Activated T-cell treated with anti-CD3 and anti-CD28 coated beads for 4 hours (primary cell): ENCODE data around the gene FER.

ENCODE experiments used
- DNase-seq: peaks from one replicate; pipeline ENCODE4 v3.0.0-alpha.2; 2020

Gene FER

DNA sequence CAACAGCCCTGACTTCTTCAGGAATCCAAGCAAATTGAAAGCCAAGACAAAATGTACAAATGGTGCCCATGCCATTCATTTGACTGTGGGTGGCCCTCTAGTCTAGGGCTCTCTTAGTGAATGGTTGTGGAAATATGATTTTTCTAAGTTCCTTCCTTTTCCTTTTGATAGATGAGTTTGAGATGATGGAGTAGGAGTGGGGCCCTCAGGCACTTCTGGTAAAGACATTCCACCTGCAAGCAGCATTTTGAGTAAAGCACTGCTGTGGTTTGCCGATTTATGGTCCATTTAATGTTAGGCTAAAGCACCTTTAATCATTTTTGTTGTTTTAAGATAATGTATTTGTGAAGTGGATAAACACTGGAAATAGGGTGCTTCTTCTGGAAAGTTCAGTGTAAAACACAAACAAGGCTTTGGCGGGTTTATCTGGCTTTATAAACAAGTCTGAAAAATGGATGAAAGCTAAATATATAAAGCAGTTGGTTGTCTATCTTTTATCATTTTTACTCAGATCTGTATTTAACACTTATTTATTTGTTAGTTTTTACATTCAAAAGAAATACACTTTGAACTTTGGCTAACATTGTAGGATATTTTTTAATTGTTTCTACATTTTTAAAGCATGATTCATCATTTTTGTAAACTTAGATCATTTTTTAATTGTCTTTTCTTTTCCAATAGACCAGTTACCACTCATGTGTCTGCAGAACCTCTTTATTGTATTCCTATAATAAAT is 448.6 kb downstream of the FER start:
- DNase-seq: no peak

DNA sequence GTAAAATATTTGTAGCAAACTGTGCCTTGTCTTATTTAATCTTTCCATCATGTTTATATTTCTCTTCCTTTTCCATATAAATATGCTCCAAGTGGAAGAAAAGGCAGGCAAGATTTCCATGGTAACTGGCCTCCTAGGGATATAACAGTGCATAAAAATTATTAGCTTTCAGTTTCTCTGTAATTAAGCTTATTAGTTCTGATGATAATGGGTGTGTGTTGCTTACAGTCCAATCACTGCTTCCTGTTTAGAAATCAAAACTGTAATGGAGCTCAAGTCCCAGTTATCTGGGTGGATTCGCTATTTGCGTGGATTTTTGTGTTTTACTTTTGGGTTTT is 449.1 kb downstream of the FER start:
- no peak for DNase-seq

DNA sequence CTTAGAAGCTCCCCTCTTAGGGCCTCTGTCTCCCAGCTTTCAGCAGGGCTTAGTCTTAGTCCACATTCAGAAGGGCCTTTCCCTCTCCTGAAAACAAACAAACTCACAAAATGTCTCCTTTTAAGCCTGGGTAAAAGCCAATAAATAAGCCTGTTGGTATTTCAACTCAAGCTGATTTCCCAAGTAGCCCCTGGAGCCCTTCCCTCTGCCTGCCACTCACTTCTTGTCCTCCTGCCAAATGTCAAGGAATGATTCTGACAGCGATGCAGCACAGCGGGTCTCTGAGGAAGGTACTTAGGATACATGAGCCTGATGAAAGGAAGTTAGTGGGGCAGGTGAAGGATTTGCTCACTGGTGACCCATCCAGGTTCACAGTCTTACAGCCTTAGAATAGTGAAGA is 451.6 kb downstream of the FER start:
- DNase-seq: no peak

DNA sequence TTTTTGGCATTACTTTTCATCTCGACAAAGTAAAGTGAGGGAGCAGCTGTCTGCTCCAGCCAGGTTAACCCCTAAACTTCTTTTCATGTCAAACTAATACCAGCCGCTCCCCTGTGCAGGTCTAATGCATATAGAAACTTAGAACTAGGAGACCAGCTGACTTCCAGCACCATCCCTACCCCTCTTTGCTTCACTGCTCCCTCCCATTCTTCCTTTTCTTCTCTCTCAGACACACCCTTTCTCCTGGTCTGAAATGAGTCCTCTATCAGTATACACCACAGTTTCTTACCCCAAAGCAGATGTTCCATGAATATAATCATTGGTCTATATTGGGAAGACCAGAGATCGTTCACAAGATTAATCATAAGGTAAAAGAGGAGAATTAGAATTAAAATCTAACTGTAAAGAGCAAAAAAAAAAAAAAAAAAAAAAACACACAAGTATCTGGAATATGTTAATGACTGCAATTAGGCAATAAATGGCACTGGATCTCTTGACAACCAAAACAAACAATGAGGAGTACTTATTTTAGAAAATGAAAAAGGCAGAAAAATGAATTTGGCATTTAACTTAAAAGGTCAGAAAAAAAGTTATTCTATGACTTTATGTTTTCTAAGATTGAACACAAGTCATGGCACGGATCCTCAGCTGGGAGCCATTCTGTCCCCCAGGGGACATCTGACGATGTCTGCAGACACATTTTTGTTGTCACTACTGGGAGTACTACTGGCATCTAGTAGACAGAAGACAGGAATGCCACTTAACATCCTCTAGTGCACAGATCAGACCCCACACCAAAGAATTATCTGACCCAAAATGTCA is 452.3 kb downstream of the FER start:
- DNase-seq: no peak

DNA sequence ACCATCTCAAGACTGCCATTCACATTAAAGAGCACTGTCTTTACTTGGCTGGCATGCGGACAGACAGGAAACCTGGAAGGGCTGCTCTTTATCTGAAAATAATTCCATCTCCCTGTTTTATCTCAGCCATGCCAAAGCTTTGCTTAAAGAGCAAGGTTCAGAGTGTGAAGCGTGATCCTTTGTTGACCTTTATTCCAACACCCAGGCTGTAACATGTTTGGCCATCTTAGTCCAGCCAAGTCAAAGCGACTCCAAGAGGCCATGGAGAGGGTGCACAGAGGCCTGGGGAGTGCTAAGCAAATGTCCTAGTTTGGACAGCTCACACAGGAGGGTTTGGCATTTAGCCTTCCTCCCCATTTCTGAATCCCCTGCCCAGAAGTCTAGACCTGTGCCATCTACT is 467.3 kb downstream of the FER start:
- DNase-seq: no peak

DNA sequence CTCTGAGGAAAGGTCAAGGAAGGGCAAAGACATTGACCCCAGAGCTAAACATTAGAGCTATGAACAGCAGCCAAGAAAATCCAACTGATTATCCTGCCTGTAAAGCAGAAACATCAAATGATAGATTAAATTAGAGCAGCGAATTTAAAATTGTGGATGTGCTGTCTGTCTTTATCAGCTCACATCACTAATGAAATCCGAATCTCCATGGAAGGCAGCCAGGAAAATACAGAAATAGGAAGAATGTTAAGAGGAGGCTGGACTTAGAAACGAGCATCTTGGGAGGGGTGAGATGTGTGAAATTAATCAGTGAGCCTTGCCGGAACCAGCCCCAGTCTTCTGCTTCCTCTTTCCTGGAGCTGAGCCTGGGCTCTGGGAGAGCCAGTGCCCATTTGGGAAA is 471.1 kb downstream of the FER start:
- DNase-seq: no peak

DNA sequence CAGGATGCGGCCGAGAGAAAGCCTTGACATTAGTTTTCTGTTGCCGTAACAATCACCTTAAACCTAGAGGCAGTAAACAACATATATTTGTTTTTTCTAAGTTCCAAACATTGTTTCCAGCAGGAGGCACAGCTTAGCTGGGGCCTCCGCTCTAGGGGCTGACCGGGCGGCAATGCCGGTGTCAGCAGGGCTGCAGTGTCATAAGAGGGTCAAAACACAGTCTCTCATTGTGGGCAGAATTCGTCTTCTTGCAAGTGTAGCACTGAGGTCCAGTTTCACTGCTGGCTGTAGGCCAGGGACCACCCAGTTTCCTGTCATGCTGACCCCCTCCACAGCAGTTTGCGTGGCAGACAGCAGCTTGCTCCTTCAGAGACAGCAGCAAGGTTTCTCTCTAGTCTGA is 475.8 kb downstream of the FER start:
- DNase-seq: no peak

DNA sequence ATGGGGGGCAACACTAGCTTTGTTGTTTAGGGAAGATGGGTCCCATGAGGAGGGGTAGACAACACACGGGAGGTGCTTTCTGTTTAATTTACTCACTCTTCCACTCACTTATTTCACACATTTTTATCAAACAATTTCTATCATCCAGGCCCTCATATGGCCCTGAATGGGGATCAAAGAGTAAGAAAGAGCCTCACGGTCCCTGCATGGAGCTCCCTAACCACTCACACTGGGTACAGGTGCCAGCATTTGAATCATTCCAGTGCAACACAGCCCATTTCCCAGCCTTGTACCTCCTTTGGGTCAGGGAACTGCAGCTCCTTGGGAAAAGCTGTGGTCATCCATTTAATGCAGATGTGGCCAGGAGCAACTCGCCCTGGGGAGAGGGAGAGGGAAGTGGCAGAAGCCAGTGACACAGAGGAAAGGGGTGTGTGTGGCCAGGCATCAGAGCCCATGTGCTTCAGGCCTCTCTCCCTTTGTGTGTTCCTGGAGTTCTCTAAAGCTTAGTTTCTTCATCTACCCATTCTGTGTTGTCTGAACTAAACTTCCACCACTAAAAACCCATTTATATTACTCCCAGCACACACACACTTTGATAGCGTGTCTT is 476.7 kb downstream of the FER start:
- no peak for DNase-seq

DNA sequence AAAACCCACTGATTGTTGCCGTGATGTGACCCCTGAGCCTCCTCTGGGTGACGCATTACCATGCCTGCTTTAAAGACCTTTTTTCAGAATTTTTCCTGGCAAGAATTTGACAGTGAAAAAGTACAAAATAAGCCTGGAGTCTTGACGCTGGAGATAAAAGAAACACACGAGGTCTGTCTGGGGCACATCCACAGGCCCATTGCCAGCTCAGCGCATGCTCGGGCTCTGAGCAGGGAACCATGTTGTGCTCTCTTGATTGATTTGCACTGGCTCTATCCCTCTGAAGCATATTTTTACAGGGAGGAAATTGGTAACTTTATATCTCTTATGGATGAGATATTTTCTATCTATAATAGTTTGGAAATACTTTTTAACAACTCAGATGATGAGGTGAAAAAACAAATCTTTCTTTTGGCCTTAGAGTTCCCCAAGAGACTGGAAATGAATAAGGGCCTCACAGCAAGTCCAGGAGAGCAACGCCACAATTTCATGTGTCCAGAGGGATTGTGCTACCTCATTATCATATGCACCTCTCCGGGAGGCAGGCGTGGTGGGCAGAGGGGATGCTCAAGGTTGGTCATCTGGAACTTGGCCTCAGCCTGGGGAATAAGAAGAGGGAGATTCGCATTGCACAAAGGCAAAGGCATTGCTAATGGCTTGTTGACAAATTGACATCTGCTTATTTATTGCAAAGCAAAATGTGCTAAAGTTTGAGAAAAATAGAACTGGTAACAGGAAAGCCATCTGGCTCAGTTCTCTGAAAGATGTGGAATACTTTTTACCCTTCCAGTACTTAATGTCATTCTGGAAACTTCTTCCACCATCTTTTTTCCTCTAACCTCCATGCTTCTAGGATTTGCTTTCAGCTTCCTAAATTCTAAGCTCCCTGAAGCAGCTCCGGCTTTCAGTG is 478.3 kb downstream of the FER start:
- no peak for DNase-seq

DNA sequence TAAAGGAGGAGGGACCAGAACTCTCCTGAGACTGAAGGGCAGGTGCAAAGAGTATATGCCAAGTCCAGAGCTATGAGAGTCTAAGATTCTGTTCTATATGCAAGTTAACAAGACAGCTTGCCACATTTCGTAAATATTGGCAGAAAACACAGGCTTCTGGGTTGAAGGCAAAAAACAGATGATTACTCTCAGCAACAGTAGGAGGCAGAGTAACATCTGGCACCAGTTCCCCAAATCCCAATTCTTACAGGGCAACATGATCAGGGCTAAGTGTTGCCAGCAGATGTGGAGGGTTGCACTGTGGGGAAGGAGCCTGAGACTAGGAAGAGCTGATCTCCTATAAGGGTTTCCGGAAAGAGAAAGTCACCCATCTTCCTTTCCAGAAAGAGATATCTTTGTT is 482.7 kb downstream of the FER start:
- no peak for DNase-seq

DNA sequence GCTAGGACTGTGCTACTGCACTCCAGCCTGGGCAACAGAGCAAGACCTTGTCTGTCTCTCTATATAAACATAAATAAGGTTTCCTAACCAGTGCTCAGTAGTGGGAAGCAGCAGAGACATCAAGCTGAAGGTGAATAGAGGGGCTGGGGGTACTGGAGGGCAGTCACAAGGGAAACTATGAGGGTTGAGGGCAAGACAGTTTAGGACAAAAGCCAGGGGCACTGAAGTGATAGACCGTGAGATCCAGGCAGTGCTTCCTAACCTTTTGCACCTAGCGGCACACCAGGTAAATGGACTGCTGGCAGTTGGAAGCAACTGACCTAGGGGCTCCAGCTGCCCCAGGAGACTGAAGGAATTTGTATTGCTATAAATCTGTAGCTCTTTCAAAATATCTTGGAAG is 483.6 kb downstream of the FER start:
- DNase-seq: no peak

DNA sequence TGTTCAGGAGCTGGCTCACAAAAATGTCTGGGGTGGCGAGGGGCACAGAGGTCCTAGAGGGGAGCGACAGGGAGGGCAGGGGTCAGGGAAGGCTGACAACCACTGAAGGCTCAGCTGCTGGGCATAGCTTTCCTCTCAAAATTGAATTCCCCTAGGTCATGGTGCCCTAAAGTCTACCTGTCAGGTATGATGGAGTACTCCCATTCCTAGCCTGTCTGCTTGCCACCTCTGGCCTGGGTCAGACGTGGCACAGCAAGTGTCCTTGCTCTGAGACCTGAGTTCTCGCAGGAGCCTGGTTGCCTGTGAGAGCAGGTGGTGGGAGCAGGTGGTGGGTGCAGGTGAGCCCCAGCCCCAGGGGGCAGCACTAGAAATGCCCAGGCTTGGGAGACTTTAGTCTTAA is 486.7 kb downstream of the FER start:
- DNase-seq: no peak

DNA sequence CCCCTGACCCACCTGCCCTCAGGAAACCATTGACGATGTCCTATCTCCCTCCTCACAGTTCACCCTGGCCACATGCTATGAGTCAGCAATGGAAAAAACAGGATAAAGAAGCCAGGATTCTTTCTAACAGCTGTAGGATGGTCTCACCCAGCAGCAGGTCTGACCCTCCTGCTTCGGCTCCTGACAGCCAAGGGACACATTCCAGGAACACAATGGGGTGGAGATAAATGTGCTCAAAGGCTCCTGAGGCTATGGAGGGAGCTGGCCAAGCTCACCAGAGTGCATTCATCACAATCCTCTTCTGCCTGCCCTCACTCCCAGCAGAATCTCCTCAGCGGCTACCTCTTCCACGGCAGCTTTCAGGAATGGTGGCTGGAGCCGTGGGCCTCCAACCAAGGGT is 491.8 kb downstream of the FER start:
- DNase-seq: no peak

DNA sequence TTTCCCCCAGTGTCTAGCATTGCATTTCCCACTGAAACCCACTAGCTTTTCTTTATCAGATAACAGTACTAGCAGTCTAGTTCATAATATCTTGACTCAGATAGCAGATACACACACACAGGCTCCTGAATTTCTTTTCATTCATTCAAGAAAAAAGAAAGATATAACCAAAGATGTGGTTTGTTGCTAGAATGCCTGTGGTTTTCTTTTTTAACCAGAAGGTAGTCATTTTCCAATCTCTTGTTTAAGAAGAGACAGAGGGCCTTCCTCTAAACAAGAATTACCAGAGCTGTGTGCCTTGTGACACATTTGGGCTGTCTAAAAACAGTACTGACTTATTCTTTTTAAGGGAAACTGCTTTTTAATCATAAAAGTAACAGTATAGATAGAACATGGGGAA is 494.8 kb downstream of the FER start:
- DNase-seq: no peak

DNA sequence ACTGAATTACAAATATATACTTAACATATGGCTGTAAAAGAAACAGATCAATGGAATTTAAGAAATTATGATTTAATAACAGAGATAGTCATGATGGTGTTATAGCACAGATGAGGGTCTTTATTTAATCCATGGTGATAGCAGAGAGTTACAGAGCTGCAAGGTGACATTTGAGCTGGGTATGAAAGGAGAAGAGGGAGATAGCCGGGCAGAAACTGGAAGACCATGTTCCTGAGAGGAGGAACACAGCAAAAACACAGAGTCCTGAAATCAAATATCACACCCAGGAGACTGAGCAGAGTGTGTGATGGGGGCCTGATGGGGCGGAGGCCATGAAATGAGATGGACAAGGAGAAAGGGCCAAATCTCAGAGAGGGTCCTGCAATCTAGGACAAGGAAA is 498.7 kb downstream of the FER start:
- no peak for DNase-seq
